PC-9 (cell line): ENCODE data around the gene MRPL19.

Experiments
- CTCF ChIP-seq: fragments of 200-600 bp; sonication (generic); conservative IDR thresholded peaks from 2 replicates; pipeline ENCODE4 v1.6.1; 2017; ENCODE audit warnings: mixed run types, antibody characterized with exemption, mild to moderate bottlenecking, moderate library complexity
- EZH2 ChIP-seq: fragments of 200-600 bp; sonication (generic); IDR thresholded peaks from 2 replicates; pipeline ENCODE4 v1.8.0; 2017; ENCODE audit warnings: antibody characterized with exemption, low read depth

- TF ChIP-seq EZH2 (no peak), CTCF (no peak; the same call in 1 of the 2 replicates)
These were observed 69.8 kb downstream of the MRPL19 start for GRCh38 chr2:75716406-75716805.
